OCI-LY1 (cell line): ENCODE results near the gene PLPP1.

Experiments used
- H2AFZ ChIP-seq: fragments of 200-600 bp; sonication (generic), shearing (Covaris generic); 2 replicates; pipeline ENCODE4 v1.6.0; 2014; ENCODE audit warnings: antibody characterized with exemption, mild to moderate bottlenecking, low read length
- H3F3A ChIP-seq: fragments of 200-600 bp; sonication (generic), shearing (Covaris generic); 2 replicates; pipeline ENCODE4 v1.6.0; 2014; ENCODE audit warnings: mild to moderate bottlenecking, antibody characterized with exemption, low read length, moderate library complexity; ENCODE audit not compliant: insufficient read depth
- H3K27ac ChIP-seq: fragments of 200-600 bp; sonication (generic); 2 replicates; pipeline ENCODE4 v1.5.1; 2014; ENCODE audit warnings: low read length, mixed run types, mild to moderate bottlenecking, low read depth; ENCODE audit not compliant: poor library complexity, severe bottlenecking
- H3K27me3 ChIP-seq: fragments of 200-600 bp; sonication (generic); 2 replicates; pipeline ENCODE4 v1.6.0; 2014; ENCODE audit warnings: antibody characterized with exemption, mild to moderate bottlenecking, low read length, moderate library complexity; ENCODE audit not compliant: insufficient read depth
- H3K36me3 ChIP-seq: fragments of 200-600 bp; sonication (generic); 2 replicates; pipeline ENCODE4 v1.6.1; 2014; ENCODE audit warnings: mild to moderate bottlenecking, antibody characterized with exemption, low read length, moderate library complexity, mixed read lengths; ENCODE audit not compliant: insufficient read depth
- H3K4me1 ChIP-seq: fragments of 200-600 bp; sonication (generic); 2 replicates; pipeline ENCODE4 v1.5.1; 2014; ENCODE audit warnings: mild to moderate bottlenecking, low read length, moderate library complexity; ENCODE audit not compliant: insufficient read depth, severe bottlenecking
- H3K4me2 ChIP-seq: fragments of 200-600 bp; sonication (generic), shearing (Covaris generic); 2 replicates; pipeline ENCODE4 v1.6.1; 2014; ENCODE audit warnings: low read length
- H3K4me3 ChIP-seq: fragments of 200-600 bp; sonication (generic); 2 replicates; pipeline ENCODE4 v1.5.1; 2014; ENCODE audit warnings: low read length, low read depth, mild to moderate bottlenecking, mixed read lengths; ENCODE audit not compliant: poor library complexity, severe bottlenecking
- H3K79me2 ChIP-seq: fragments of 200-600 bp; shearing (Covaris generic); 2 replicates; pipeline ENCODE4 v1.6.1; 2016; ENCODE audit warnings: mixed run types, low read length, mixed read lengths; ENCODE audit not compliant: insufficient read depth
- H3K9ac ChIP-seq: fragments of 200-600 bp; sonication (generic), shearing (Covaris generic); 2 replicates; pipeline ENCODE4 v1.6.1; 2014; ENCODE audit warnings: mild to moderate bottlenecking, low read length, mixed read lengths
- H3K9me2 ChIP-seq: fragments of 200-600 bp; sonication (generic), shearing (Covaris generic); 2 replicates; pipeline ENCODE4 v1.6.1; 2014; ENCODE audit warnings: low read depth, mild to moderate bottlenecking, low read length, mixed read lengths
- H3K9me3 ChIP-seq: fragments of 200-600 bp; shearing (Covaris generic); 2 replicates; pipeline ENCODE4 v1.6.1; 2014; ENCODE audit warnings: low read length, mixed read lengths
- H4K20me1 ChIP-seq: fragments of 200-600 bp; sonication (generic), shearing (Covaris generic); 2 replicates; pipeline ENCODE4 v1.6.0; 2016; ENCODE audit warnings: mild to moderate bottlenecking, low read length; ENCODE audit not compliant: insufficient read depth
- CTCF ChIP-seq: fragments of 200-600 bp; sonication (generic), shearing (Covaris generic); IDR thresholded peaks from 2 replicates; pipeline ENCODE4 v1.5.1; 2017; ENCODE audit warnings: mild to moderate bottlenecking, antibody characterized with exemption, low read length, moderate library complexity, mixed read lengths
- EZH2 ChIP-seq: fragments of 200-600 bp; sonication (generic), shearing (Covaris generic); IDR thresholded peaks from 2 replicates; pipeline ENCODE4 v1.8.0; 2017; ENCODE audit warnings: borderline replicate concordance, mixed run types, mild to moderate bottlenecking, antibody characterized with exemption, low read length, moderate library complexity, mixed read lengths

The PLPP1 gene

GRCh38 chr5:55409775-55410174, 125.0 kb downstream of the PLPP1 start:
- H3K27me3 ChIP-seq = no peaks in the 10 kb centered on the region
- H3K9me2 ChIP-seq = no peaks in the 10 kb centered on the region
- no peak overlapping the region for H3K4me2 ChIP-seq
- no peaks in the 10 kb centered on the region for H3K79me2 ChIP-seq
- H2AFZ ChIP-seq = no peak overlapping the region
- no peak for TF ChIP-seq EZH2
- TF ChIP-seq CTCF = no peak
- H3K4me3 ChIP-seq = no peak overlapping the region
- H3K4me1 ChIP-seq = no peaks in the 10 kb centered on the region
- no peaks in the 10 kb centered on the region for H3K9me3 ChIP-seq
- no peaks in the 10 kb centered on the region for H3F3A ChIP-seq
- peaks cover 72% of the 10 kb centered on the region for H3K36me3 ChIP-seq
- H3K9ac ChIP-seq = no peak overlapping the region
- H3K27ac ChIP-seq = no peak overlapping the region
- H4K20me1 ChIP-seq = no peaks in the 10 kb centered on the region

- Histone ChIP-seq H3K79me2 (no peaks in the 10 kb centered on the region), H3K9ac (no peak overlapping the region), H3K9me3 (no peaks in the 10 kb centered on the region), H3K4me1 (no peaks in the 10 kb centered on the region), H3K27ac (no peak overlapping the region), H3K36me3 (peaks cover 71% of the 10 kb centered on the region), H2AFZ (no peak overlapping the region), H3K9me2 (no peaks in the 10 kb centered on the region), H3K4me2 (no peak overlapping the region), H3K4me3 (no peak overlapping the region), H3F3A (no peaks in the 10 kb centered on the region), H3K27me3 (no peaks in the 10 kb centered on the region), H4K20me1 (no peaks in the 10 kb centered on the region)
- TF ChIP-seq EZH2 = no peak
- no peak for TF ChIP-seq CTCF
Observed at GRCh38 chr5:55407984-55408383, 126.8 kb downstream of the PLPP1 start.

- TF ChIP-seq CTCF (peak; percentile 54), EZH2 (no peak)
- peaks cover 73% of the 10 kb centered on the region for H3K36me3 ChIP-seq
- H3K27ac ChIP-seq = no peak overlapping the region
Observed at GRCh38 chr5:55407059-55407684, 127.6 kb downstream of the PLPP1 start.

More at GRCh38 chr5:55407059-55407684, 127.6 kb downstream of the PLPP1 start:
- no peak overlapping the region for H3K4me2 ChIP-seq
- H4K20me1 ChIP-seq = no peaks in the 10 kb centered on the region
- no peaks in the 10 kb centered on the region for H3K27me3 ChIP-seq
- no peaks in the 10 kb centered on the region for H3K79me2 ChIP-seq
- no peaks in the 10 kb centered on the region for H3K4me1 ChIP-seq
- no peaks in the 10 kb centered on the region for H3F3A ChIP-seq
- H2AFZ ChIP-seq = no peak overlapping the region
- no peaks in the 10 kb centered on the region for H3K9me3 ChIP-seq
- no peaks in the 10 kb centered on the region for H3K9me2 ChIP-seq
- no peak overlapping the region for H3K9ac ChIP-seq
- no peak overlapping the region for H3K4me3 ChIP-seq
